Hepatic stellate cell (primary cell): ENCODE measurements around the gene MINDY3.
A peak's percentile ranks its signal among the peaks of the same experiment; 100 is the strongest.

Experiments
- DNase-seq: peaks from one replicate; pipeline ENCODE4 v3.0.0; 2011; ENCODE audit warnings: low spot score

Gene MINDY3

GRCh38 chr10:15805395-15806058, 54.8 kb downstream of the MINDY3 start:
- no peak for DNase-seq

DNA sequence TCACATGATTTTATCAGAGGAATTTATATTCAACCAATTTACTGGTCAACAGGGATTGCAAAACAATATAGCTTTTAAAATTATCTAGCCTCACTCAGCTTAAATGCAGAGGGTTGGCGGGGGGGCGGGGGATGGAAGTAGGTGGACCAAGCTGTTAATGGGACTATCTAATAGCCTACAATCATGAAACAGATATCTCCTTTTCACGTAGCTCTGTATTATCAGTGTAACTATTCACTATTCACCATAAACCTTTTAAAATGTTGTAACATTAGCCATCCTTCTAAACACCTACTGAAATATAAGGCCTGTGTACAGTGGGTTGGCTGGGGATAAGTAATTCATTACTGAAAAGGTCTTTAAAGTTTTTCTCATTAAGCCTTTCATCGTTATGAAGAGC, 56.2 kb downstream of the MINDY3 start:
- no peak for DNase-seq

GRCh38 chr10:15802375-15802949, 57.8 kb downstream of the MINDY3 start:
- DNase-seq = no peak

- no peak for DNase-seq
Measured at GRCh38 chr10:15801641-15802040, 58.7 kb downstream of the MINDY3 start.

GRCh38 chr10:15801147-15801546, 59.2 kb downstream of the MINDY3 start:
- DNase-seq = no peak

DNA sequence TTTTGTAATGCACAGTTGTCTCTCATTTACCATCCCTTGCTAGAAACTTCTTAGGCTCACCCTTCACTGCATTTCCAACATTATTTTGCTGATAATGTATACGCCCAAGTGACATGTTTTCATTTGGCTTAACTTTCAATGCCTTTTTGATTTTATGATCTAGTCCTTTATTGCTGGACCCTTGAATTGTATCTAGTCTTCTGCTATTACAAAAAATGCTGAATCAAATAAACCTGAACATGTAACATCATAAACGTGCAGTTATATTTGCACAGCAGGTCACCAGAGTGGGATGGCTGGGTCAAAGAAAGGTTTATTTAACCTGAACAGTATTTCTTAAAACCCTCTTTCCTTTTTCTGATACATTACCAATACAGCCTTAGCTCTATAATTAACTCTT, 63.0 kb downstream of the MINDY3 start:
- no peak for DNase-seq

GRCh38 chr10:15796762-15797161, 63.5 kb downstream of the MINDY3 start:
- DNase-seq = no peak

DNA sequence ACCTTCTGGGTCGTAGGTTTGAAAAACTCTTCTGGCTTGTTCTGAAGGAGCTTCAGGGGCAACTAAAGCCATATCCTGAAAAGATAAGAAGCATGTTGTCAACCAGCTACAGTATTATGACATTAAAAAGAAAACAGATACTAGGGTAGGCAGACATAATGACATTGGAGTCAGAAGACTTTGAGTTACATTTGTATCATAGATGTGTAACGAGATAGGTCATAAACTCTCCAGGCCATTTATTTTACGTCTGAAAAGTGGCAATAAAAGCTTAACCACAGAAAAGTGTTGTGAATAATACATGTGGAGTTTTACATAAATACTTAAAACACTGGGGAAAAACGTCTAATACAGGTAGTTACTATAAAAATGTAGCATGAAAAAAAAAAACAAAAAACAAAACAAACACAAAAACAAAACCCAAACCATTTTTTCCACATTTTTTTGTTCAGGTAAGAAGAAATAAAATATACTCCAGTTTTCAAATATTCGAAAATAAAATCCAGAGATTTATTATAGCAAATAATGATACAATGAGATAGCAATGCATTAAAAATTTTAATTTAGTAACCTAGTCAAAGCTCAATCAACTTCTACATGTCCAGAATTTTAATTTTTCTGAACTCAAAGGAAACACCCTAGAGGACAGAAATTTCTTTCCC, 64.1 kb downstream of the MINDY3 start:
- DNase-seq = no peak

- DNase-seq = no peak
Measured at GRCh38 chr10:15795036-15795792, 65.1 kb downstream of the MINDY3 start.

DNA sequence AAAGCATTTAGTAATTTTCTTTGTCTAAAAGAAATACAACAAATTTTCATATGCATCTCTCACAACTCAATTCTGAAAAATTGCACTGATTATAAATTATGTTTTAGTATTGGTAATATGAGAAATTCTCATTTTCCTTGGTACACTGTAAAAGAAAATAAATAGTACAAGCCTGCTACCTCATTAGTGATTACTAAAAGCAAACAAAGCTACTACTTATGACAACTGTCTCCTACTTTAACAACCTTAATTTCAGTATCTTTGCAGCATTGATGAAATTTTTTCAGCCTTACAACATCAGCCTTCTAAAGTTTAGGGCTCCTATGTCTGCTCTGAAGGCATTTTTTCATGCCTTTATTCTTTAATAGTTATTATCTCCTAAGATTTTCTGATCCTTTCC, 65.7 kb downstream of the MINDY3 start:
- no peak for DNase-seq

GRCh38 chr10:15793664-15794063, 66.6 kb downstream of the MINDY3 start:
- no peak for DNase-seq

GRCh38 chr10:15792777-15793176, 67.5 kb downstream of the MINDY3 start:
- no peak for DNase-seq

DNA sequence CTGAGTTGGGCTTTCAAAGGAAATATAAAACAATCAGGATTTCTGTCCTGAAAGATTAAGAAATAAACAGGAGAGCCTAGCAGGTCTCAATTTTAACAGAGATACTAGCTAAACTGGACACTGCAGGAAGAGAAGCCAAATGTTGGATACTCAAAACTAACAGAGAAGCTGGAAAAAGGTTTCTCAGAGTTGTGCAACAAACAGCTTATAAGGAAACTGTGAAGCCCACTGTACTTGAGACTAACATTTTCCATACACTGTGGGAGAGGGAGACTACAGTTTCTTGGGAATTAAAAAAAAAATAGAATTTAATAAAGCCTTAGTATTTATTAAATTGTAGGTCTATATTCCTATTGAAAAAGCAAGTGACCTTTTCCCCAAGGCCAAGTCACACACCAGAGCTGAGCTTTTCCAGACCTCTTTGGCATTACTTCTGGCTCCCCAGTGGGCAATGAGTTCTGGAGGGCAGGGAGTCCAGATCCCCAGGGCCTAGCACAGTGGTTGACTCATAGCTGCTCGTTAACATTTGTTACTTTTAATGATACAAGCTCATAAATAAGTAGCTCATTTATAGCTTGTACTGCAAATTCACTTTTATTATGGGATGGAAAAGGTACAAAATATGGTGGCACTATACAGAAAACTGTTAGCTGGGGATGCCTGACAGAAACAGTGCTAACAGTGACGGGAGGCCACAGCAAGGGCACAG, 68.3 kb downstream of the MINDY3 start:
- DNase-seq = no peak

DNA sequence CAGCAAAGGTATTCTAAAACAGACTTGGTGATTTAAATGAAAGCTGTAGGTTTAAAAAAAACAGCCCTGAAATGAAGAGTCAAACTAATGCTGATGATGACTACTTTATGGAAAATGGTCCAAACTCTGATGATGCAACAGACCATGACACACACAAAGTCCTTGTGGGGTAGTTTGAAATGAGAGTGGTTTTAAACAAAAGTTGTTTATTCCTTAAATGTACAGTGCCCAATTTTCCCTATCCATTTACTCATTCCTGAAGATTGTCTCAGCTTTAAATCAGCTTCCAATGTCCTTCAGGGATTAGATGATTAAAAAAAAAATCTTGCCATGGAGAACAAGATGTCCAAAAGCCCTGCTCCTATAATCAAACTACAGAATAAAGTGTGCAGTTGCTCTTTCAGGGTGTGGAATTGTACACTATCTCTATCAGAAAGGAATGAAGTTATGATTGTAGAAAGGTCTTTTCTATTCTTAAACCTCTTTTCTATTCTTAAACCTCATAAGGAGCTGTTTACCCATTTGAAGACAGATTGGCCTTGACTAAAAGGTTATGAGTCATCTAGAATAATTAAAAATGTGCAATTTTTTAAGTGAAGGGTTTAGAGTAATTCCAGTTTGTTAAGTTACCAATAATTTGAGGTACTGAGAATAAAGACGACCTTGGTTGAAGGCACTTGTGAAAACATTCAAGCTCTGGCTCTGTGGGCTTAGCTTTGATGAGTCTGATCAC, 70.3 kb downstream of the MINDY3 start:
- peak; percentile 8 for DNase-seq

DNA sequence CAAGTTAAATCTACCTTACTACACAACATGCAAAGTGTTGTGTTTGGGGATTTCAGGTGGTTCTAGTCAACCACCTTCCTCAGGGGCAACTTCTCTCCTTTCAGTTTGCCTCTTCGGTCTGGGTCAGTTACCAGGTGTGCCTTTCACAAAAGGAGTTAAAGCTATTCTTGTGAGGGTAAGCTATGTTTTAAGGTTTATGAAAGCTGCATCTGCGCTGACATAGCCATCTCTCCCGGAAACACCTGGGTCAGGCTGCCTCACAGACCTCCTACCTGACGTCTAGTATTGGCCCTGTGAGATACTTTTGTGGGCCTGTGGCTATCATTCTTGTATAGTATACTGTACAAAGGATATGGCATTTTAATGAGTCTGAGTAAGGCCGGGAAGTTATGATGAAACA, 72.9 kb downstream of the MINDY3 start:
- no peak for DNase-seq

GRCh38 chr10:15784662-15785300, 75.5 kb downstream of the MINDY3 start:
- DNase-seq = peak; percentile 11

DNA sequence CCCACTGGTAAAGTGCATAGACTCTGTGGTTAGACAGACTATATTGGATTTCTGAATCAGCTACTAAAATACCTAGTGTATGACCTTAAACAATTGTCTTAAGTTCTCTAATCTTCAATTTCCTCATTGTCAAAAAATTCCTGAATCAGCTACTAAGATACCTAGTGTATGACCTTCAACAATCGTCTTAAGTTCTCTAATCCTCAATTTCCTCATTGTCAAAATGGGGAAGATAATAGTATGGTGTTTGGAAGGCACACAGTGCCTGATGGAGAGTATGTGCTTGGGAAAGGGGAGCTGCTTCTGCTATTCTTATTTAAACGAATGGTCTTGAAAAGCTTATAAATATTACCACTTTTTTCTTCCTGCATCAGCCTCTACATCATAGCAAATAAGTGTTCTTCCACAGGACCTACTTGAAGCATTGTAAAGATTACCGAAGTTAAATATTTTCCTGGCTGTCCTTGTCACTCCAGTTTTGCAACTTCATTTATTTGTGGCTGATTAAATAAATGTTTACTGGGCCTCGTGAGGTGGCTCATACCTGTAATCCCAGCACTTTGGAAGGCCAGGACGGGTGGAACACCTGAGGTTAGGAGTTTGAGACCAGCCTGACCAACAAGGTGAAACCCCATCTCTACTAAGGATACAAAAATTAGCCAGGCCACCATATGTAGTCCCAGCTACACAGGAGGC, 76.2 kb downstream of the MINDY3 start:
- no peak for DNase-seq

GRCh38 chr10:15782851-15783250, 77.5 kb downstream of the MINDY3 start:
- DNase-seq = no peak

GRCh38 chr10:15781381-15781960, 78.8 kb downstream of the MINDY3 start:
- no peak for DNase-seq
